C4-2B (cell line): Measurements from ENCODE around the gene PLEKHO2.

Experiments used
- H3K27ac ChIP-seq: fragments of 450-650 bp; 2 replicates; pipeline ENCODE4 v1.5.1; 2017
- ZFX ChIP-seq: fragments of 450-650 bp; IDR thresholded peaks from 2 replicates; pipeline ENCODE4 v1.6.1; 2017
- TF ChIP-seq, protein P1 (sequence below): fragments of 450-650 bp; conservative IDR thresholded peaks from 2 replicates; pipeline ENCODE4 v1.5.1; 2017; ENCODE audit warnings: mild to moderate bottlenecking

Gene PLEKHO2

DNA sequence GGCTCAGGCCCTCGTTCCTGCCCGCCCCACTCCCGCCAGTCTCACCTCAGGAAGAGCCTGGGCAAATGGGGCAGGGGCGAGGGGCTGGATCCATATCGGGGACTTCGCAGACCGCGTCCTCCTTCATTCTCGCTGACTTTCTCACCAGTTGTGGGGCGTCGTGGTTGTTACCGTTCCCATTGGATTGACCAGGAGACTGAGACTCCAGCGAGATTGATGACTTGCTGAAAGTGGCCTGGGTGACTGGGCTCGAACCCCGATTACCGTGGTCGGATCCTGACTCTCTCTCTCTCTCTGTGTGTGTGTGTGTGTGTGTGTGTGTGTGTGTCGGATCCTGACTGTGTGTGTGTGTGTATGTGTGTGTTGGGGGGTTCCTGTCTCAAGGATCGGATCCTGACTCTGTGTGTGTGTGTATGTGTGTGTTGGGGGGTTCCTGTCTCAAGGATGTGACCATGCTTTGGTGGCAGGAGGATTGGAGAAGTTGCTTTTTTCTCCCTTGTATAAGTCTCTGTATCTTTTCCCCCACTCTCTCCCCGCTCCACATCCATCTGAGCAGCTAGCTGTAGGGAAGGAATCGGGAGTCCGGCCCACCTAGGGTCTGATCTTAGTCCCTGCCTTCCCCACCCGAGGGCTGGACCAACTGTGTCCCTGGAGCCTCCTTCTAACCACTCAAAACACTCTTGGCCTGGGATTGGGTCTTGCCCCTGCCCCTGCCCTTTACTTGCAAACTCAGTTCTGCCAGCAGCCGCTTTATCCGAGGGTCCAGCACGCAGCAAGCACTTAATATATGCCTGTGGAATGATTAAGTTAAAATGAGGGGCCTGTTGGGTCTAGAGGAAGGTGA lies 603 bp downstream of the PLEKHO2 start:
- TF ChIP-seq ZFX = no peak
- TF ChIP-seq, protein P1, sequence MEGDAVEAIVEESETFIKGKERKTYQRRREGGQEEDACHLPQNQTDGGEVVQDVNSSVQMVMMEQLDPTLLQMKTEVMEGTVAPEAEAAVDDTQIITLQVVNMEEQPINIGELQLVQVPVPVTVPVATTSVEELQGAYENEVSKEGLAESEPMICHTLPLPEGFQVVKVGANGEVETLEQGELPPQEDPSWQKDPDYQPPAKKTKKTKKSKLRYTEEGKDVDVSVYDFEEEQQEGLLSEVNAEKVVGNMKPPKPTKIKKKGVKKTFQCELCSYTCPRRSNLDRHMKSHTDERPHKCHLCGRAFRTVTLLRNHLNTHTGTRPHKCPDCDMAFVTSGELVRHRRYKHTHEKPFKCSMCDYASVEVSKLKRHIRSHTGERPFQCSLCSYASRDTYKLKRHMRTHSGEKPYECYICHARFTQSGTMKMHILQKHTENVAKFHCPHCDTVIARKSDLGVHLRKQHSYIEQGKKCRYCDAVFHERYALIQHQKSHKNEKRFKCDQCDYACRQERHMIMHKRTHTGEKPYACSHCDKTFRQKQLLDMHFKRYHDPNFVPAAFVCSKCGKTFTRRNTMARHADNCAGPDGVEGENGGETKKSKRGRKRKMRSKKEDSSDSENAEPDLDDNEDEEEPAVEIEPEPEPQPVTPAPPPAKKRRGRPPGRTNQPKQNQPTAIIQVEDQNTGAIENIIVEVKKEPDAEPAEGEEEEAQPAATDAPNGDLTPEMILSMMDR = no peak

DNA sequence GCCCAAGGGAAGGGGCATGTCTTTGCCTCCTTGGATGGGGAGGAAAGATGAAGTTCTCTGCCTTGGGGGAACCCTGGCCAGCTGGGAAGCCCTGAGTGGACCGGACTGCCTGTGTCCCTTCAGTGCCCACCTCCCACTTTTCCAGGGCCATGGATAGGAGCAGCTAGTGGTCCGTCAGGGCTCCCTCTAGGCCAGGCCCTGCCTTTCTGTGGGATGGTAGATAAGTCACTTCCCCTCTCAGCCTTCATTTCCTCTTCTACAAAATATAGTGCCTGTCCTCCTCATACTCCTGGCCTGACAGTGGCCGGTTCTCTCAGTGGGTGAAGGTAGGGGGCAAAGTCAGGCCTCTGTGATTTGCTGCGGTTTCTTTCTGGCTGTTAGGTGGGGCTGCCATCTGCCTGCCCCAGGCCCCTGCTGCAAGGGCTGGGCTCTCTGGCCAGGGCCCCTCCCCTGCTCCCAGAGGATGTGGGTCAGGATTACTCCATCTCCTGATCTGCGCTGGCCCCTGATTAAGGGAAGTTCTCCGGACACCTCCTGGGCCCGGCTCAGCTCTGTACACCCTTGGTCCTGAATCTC lies 1.4 kb downstream of the PLEKHO2 start:
- TF ChIP-seq, protein P1 = no peak
- TF ChIP-seq ZFX = no peak
- no peak overlapping the region for H3K27ac ChIP-seq

More for the DNA sequence above, 603 bp downstream of the PLEKHO2 start:
- peak overlapping the region; percentile 66 for H3K27ac ChIP-seq

DNA sequence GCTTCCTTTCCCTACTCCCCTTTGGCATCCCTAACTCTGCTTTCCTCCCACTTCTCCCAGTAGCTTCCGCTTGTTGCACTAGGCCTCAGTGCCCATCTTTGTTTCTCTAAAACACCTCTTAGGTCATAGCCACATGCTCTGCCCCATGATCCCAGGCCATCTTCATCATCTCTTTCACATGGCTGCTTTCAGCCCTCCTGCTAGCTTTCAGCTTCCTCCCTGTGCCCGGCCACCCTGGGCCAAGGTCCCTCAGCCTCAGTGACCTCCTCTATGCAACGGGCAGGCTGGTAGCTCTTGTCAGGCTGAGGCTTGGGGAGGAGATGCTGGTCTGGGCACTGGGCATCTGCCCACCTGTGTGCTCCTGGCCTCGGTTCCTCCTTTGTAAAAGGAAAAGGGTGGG lies 2.3 kb downstream of the PLEKHO2 start:
- H3K27ac ChIP-seq = peak overlapping the region; percentile 47; the same call in 1 of the 2 replicates
- TF ChIP-seq, protein P1 = no peak
- no peak for TF ChIP-seq ZFX

DNA sequence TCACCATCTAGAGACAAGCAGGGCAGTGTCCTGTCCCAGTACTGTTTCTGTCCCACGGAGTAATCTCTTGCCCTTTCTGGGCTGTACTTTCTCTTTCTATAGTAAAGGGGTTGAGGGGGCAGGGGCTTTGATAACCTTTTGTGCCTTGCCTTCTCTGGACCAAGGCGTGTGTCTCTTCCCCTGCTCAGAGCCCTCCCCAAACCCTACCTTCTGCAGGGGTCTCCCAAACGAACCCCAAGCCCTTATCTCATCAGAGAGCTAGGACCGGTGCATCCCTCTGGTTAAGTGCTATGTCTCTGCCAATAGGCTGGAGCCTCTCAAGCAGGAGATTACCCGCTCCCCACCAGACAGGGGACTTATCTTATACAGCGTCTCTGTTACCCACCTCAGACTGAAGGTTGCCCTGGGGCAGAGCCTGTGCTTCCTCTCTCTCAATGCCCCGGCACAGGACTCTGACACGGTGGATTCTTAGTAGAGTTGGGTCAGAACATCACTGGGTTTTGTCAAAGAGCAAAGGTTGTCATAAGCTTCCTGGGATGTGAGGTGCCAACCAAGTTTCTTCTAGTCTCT lies 2.9 kb downstream of the PLEKHO2 start:
- TF ChIP-seq ZFX = no peak
- TF ChIP-seq, protein P1 = no peak
- peak overlapping the region; percentile 47 for H3K27ac ChIP-seq

DNA sequence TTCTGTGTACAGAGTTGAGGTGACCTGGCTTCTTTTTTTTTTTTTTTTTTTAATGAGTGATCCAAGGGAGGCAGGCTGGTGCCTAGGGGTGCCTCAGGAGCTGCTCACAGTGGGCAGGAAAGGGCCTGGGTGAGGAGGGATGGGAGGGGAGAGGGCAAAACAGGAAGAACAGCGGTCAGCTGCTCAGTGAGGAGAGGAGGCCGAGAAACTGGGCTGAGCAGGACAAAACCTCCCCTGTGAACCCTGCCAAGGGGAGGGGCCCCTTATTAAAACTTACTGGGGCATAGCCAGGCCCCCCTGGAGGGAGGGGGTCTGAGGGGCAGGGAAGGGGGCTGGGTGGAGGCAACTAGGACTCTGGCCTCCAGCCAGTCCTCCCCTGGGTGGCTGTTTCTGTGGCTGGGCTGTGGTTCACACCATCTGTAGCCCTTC lies 3.5 kb downstream of the PLEKHO2 start:
- TF ChIP-seq, protein P1 = no peak
- TF ChIP-seq ZFX = no peak
- H3K27ac ChIP-seq = peak overlapping the region; percentile 47

DNA sequence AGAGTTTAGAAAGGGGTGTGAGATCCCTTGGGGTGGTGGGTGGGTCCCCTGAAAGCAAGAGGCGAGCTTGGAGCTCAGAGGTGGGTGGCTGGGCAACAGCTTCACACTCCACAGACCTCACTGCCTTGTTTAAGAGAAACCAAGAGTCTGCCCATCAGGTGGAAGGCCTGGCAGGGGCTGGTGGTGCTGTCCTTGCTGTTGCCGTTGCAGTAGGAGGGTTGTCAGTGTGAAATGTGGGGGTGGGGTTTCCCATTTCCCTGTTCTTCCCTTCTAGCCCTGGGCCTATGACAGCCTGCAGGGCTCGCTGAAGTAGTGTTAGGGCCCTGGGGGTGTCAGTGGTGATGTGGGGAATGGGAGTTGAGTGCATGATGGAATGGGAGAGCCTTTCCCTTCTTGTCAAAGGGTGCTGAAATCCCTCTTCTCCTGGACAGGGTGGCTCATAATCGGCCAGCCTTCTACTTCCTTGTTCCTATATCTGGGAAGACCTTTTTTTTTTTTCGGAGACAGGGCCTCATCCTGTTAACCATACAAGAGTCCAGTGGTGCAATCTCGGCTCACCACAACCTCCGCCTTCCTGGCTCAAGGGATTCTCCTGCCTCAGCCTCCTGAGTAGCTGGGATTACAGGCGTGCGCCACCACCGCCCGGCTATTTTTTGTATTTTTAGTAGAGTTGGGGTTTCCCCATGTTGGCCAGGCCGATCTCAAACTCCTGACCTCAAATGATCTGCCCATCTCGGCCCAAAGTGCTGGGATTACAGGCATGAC lies 4.3 kb downstream of the PLEKHO2 start:
- TF ChIP-seq, protein P1 = no peak
- TF ChIP-seq ZFX = no peak
- peak overlapping the region; percentile 47 for H3K27ac ChIP-seq
